Bronchial epithelial cell (primary cell): ENCODE measurements around the gene SSTR5. TPM values are rescaled to one million over a fixed set of nuclear protein-coding genes. Genes with fewer than 3 reads are reported as not detected.
A peak's percentile ranks its signal among the peaks of the same experiment; 100 is the strongest.

Source experiments
- DNase-seq: peaks from one replicate; pipeline ENCODE4 v3.0.0-alpha.2; 2010; ENCODE audit warnings: low read depth
- FAIRE-seq: peaks from 2 replicates; lab custom pipeline; 2011; peaks lifted over from hg19 to GRCh38; lab: Jason Lieb, UNC
- H3K27me3 ChIP-seq: 2 replicates; pipeline ENCODE4 v1.5.1; 2011; ENCODE audit warnings: low read length; ENCODE audit not compliant: control insufficient read depth, insufficient read depth
- H3K36me3 ChIP-seq: 2 replicates; pipeline ENCODE4 v1.5.1; 2011; ENCODE audit warnings: low read length; ENCODE audit not compliant: control insufficient read depth, insufficient read depth
- H3K4me3 ChIP-seq: 2 replicates; pipeline ENCODE4 v1.5.1; 2011; ENCODE audit warnings: mild to moderate bottlenecking, low read depth, low read length, control low read depth
- CTCF ChIP-seq: IDR thresholded peaks from 2 replicates; pipeline ENCODE4 v1.5.1; 2011; ENCODE audit warnings: mild to moderate bottlenecking, moderate library complexity, low read length, control low read depth, inconsistent platforms; ENCODE audit not compliant: insufficient read depth, severe bottlenecking
- total RNA-seq: library from RNA; depleted of rRNA; stranded (reverse); fragments of >200 nt; gene quantifications from 2 replicates; pipeline ENCODE4 v1.2.1, GENCODE V29; 2014

The SSTR5 gene
- total RNA-seq, 1 donor from 2014 or later = not detected

DNA sequence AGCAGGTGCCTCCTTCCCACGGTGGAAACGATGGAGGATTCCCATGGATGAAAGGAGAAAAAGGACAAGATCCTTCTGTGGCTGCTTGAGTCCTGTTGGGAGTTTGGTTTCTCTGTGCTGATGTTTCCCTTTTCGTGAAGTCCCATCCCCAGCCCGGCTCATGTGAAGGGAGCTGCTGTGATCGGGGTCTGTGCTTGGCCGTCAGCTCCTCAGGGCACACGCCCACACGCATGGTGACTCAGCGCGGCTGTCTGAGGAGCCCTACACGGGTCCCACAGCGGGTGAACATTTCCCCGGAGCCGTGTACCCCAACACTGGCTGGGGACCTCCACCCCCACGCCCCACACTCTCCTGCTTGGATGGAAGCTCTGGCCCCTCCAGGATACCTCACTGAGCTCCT lies 44.5 kb upstream of the SSTR5 start:
- Histone ChIP-seq H3K27me3 (no peaks in the 10 kb centered on the region), H3K4me3 (no peak overlapping the region), H3K36me3 (no peaks in the 10 kb centered on the region)
- no peak for DNase-seq
- no peak for TF ChIP-seq CTCF
- FAIRE-seq = no peak

DNA sequence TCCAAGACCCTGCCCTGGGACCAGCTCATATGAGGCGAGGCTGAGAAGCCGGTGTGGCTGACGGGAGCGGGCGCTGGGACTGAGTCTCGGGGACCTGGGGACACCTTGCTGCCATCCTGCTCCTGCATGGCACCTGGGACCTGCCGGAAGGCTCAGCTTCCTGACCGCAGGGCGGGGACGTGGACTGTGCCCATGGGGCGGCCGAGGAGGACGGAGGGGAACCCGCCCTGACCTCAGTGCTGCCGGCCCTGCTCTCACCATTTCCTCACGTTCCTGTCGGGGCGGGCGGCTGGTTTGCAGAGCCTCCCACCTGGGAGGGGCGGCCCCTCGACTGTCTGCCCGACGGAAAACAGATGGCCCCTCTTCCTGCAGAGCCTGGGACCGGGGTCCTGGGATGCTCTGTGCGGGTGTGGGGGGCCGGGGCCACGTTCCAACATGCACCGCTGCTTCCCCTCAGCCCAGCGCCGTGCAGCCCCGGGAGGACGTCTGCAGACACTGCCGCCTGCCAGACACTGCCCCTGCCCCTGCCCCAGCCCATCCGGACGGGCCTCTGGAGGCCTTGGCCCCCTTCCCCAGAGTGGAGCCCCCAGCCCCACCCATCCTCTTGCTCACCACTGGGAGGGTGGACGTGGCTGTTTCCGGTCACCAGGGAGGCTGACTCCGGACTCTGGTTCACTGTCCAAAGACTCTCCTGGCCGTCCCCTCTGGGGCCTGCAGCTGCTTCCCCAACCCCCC lies 43.9 kb upstream of the SSTR5 start:
- FAIRE-seq = no peak
- H3K36me3 ChIP-seq = no peaks in the 10 kb centered on the region
- no peaks in the 10 kb centered on the region for H3K27me3 ChIP-seq
- H3K4me3 ChIP-seq = no peak overlapping the region
- no peak for DNase-seq
- no peak for TF ChIP-seq CTCF

GRCh38 chr16:1029259-1029545 lies 43.3 kb upstream of the SSTR5 start:
- no peak for TF ChIP-seq CTCF
- Histone ChIP-seq H3K36me3 (no peaks in the 10 kb centered on the region), H3K4me3 (no peak overlapping the region), H3K27me3 (no peaks in the 10 kb centered on the region)
- DNase-seq (no peak), FAIRE-seq (no peak)

GRCh38 chr16:1030473-1030901 lies 42.1 kb upstream of the SSTR5 start:
- no peak for DNase-seq
- H3K27me3 ChIP-seq = no peaks in the 10 kb centered on the region
- TF ChIP-seq CTCF = no peak
- FAIRE-seq = no peak
- H3K4me3 ChIP-seq = no peak overlapping the region
- no peaks in the 10 kb centered on the region for H3K36me3 ChIP-seq

GRCh38 chr16:1031666-1032065 lies 40.9 kb upstream of the SSTR5 start:
- Histone ChIP-seq H3K27me3 (no peaks in the 10 kb centered on the region), H3K4me3 (no peak overlapping the region), H3K36me3 (no peaks in the 10 kb centered on the region)
- DNase-seq = no peak
- no peak for FAIRE-seq
- no peak for TF ChIP-seq CTCF

- no peak for DNase-seq
- peak; percentile 13 for FAIRE-seq
- H3K27me3 ChIP-seq = no peaks in the 10 kb centered on the region
- no peak for TF ChIP-seq CTCF
- no peak overlapping the region for H3K4me3 ChIP-seq
- H3K36me3 ChIP-seq = no peaks in the 10 kb centered on the region
Measured at GRCh38 chr16:1032607-1033006, 39.9 kb upstream of the SSTR5 start.
